ENCODE results near the gene CDH5.
"Not testable (repeated sequence)": the region's sequence is repeated elsewhere in the genome, so short reads cannot be mapped to it uniquely, and the experiment has no call there.

The CDH5 gene

DNA sequence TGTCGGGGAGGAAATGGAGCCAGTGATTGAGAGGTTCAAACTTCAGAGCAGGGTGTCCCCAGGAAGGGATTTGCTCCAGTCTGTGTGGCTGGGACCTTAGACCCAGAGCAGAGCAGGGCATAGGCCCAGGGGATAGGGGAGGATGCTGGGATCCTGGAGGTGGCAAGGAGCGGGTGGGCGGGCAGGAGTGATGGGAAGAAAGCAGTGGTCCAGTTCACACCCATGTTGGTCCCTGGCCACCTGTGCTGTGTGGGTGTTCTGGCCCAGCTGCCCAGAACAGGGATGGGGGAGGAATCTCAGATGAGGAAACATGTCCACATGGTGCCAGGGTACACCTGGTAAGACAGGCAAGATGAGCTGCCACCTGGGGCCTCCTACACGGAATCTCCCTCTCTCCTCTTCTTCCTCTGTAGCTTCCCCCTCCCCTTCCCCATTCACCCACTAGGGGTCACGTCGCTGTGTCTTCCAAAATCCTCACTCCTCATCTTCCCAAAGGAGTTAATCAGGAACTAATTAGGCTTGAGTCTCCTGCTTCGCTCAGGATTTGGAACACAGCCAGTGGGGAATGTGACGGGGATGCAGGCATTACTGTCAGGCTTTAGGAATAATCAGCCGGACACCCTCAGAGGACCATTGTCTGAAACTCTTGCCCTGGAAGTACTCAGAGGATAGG lies 62.9 kb downstream of the CDH5 start:
- FAIRE-seq (no peak), DNase-seq (ENCODE audit: extremely low spot score, insufficient read length, low read depth) (no peak)

DNA sequence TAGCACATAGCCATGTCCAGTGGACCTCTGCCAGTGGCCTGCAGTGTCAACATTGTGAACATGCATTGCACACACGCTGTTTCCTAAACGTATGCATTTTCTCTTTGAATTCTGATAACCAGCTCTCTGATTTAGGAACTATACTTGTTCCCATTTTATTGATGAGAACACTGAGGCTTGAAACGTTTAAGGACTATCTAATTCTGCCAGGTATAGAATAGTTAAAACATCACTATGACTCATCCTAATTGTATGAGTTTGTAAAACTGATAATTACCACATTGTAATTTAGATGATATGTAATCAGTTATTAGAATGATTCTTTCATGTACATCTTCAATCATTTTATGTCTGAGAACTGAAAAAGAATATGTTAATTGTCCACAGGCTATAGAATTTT lies 63.7 kb downstream of the CDH5 start:
- FAIRE-seq: no peak
- DNase-seq (ENCODE audit: extremely low spot score, insufficient read length, low read depth): no peak

DNA sequence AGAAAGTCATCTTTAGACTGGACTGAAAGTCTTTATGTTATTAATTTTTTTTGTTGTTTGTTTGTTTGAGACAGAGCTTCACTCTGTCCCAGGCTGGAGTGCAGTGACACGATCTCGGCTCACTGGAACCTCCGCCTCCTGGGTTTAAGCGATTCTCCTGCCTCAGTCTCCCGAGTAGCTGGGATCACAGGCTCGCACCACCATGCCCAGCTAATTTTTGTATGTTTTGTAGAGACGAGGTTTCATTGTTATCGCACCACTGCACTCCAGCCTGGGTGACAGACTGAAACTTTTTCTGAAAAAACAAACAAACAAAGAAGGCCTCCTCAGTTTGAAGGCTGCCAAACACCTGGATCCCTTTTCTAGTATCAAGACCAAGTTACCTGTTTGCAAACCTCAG lies 65.3 kb downstream of the CDH5 start:
- FAIRE-seq: no peak
- no peak for DNase-seq (ENCODE audit: extremely low spot score, insufficient read length, low read depth)

DNA sequence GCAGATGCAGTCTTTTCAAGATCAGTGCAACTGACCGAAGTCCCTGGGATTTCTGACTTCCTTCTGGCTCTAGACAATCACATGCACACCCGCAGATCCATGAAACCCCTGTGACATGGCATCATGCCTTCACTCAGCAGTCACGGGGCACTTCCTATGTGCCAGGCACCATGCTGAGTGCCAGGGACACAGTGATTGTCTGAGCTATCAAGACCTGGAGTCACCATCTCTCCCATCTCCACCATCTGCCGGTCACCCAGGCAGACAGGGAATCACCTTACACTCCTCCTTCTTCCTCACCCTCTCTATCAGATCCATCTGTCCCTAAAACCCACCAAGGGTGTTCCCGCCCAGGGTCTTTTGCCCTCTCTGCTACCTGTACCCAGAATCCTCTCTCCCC lies 65.9 kb downstream of the CDH5 start:
- DNase-seq (ENCODE audit: extremely low spot score, insufficient read length, low read depth) (no peak), FAIRE-seq (no peak)

DNA sequence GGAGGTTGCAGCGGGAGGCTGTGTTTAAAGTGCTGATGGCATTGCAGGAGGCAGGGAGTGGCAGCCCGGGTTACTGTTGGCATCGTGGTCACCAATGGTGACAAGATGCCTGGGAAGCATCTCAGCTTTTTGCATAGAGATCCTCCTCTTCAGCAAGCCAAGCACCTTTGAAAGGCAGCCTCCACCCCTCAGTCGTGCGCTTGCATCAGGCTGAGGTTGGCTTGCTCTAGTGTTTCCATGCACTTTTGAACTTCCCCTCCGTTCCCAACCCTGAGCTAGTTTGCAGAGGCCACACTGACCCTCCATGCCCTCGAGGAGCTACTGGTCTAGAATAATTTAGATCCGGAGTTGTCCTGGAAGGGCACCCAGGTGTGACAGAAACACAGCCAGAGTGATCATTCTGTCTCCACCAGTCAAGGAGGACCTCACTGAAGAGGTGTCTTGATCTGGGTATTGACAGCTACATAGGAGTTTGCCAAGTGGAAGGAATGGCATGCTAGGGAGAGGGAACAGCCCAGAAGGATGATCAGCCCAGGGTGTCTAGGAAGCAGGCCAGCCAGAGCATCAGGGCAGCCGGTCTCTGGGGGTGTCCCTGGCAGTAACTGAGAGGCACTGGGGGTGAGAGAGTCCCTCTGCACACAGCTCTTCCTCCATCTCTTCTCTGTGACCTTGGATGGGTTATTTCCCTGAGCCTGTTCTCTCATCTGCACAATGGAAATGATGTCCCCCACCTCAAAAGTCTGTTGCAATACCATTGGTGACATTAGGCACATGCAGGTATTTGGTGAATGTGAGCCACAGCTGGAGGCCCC lies 68.3 kb downstream of the CDH5 start:
- no peak for DNase-seq (ENCODE audit: extremely low spot score, insufficient read length, low read depth)

DNA sequence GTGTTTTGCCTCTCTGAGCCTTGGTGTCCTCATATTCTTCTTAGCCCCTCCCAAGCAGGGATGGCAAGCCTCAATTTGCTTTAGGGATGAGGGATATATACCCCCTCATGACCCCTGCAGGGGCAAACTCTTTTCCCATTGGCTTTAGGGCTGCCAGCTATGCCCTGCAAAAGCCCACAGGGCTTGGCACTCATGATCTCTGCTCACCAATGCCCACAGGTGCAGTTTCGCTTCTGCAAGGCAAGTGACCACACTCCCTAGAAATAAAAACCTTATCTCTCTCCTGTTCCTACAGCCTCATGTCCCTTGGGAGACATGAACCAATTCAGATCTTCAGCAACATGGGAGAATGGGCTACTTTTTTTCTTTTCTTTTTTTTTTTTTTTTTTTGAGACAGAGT lies 69.4 kb downstream of the CDH5 start:
- no peak for FAIRE-seq
- DNase-seq (ENCODE audit: extremely low spot score, insufficient read length, low read depth): no peak

More for the DNA sequence above, 68.3 kb downstream of the CDH5 start:
- FAIRE-seq: no peak

DNA sequence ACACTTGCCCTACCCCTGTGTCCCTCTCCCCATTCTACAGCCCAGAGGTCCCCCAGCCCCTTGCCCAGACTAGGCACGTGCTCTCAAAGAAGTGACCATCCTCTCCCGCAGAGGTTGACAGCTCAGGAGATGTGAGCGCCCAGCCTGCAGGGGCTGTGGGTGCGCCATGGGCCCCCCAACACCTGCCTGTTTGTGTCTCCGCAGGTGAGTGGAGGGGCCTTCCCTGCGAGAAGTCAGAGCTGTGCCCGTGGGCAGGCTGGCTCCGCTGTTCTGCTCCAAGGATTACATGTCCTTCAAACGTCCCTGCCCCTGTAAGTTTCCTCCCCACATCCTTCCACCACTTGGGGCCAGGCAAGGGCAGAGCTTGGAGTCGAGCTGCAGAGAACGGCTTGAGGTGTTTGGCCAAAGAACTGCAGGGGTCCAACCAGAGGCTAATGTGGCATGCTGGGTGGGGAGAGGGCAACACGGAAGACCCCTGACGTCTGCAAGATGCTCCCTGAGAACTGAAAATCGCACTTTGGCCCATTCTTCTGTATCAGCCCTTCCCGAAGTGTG lies 71.0 kb downstream of the CDH5 start:
- FAIRE-seq (no peak), DNase-seq (ENCODE audit: extremely low spot score, insufficient read length, low read depth) (no peak)

DNA sequence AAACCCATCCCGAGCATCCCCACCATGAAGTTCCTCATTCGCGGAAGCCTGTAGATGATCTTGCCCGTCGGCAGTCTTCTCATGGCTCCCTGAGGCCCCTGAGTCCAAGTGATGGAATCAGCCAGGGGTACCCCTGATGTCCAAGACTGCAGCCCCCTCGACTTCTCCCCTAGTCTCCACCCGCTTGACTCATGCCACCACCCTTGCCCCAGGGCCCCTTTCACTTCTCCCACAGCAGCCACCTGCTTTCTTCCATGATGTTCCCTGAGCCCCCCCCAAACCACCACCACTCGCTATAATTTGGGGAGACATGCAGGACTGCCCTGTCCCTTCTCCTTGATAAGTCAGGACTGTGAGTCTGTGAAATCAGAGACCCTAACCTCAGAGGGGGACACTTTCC lies 72.0 kb downstream of the CDH5 start:
- DNase-seq (ENCODE audit: extremely low spot score, insufficient read length, low read depth): no peak
- FAIRE-seq: no peak

DNA sequence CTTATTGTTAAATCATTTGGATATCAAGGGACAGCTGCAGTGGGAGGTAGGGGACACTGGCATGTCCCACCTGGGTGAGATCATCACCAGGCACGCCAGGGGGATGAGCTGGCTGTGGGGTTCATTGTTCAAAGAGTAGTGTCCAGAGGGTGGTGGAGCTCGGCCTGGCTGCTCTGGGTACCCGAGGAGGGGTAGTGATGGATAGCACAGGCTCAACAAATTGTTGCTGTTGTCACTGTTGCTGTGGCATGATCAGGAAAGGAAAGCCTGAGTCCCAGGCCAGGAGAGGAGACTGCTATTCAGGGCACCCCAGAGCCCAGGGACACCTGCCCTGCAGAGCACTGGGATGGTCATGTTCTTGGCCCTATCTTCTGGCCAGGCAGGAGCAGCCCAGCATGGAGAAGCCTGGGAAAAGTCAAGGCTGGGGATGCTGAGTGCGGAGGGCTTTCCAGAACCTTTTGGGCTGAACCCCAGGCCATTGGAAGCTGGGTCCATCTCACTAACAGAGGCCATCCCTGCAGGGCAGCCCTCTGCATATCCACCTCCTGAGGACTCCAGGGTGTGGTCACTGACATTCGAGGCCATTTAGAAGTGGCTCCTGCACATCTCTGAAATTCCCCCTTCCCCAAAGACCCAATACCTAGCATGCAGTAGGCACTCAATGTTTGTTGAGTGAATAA lies 72.7 kb downstream of the CDH5 start:
- no peak for DNase-seq (ENCODE audit: extremely low spot score, insufficient read length, low read depth)
- no peak for FAIRE-seq

DNA sequence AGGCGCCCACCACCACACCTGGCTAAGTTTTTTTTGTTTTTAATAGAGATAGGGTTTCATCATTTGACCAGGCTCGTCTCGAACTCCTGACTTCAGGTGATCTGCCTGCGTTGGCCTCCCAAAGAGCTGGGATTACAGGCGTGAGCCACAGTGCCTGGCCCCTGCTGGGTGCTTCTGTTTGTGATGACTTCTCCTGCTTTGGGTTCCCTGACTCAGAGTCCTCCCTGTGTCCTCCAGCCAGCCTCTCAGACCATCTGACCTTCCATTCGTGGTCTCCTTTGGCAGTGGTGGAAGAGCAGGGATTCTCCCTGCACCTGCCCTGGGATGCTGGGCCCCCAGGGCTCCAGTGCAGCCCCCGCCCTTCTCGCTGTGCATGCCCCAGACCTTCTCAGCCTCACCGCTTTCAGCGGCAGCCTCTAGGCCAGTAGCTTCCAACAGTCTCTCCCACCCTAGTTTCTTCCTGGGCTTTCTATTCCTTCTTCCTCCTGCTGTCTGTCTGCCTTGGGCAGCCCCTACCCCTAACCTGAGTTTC lies 73.8 kb downstream of the CDH5 start:
- no peak for FAIRE-seq
- DNase-seq (ENCODE audit: extremely low spot score, insufficient read length, low read depth): no peak

DNA sequence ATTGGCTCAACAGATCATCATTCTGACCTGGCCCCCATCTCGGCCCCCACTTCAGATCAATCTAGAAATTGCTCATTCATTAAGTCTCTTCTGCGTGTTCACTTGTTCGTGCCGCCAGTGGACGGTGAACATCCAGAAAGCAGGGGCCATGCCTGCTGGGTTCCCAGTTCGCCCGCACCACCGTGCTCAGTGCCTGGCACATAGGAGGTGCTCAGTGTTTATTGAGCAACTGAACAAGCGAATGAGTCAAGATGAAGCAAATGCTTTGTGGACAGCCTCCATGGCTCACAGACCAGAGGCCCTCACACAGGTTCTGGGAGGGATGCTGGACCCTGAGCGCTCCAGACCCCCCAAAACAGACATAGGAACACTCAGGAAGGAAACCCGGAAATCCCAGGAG lies 74.5 kb downstream of the CDH5 start:
- DNase-seq (ENCODE audit: extremely low spot score, insufficient read length, low read depth) (no peak), FAIRE-seq (no peak)

DNA sequence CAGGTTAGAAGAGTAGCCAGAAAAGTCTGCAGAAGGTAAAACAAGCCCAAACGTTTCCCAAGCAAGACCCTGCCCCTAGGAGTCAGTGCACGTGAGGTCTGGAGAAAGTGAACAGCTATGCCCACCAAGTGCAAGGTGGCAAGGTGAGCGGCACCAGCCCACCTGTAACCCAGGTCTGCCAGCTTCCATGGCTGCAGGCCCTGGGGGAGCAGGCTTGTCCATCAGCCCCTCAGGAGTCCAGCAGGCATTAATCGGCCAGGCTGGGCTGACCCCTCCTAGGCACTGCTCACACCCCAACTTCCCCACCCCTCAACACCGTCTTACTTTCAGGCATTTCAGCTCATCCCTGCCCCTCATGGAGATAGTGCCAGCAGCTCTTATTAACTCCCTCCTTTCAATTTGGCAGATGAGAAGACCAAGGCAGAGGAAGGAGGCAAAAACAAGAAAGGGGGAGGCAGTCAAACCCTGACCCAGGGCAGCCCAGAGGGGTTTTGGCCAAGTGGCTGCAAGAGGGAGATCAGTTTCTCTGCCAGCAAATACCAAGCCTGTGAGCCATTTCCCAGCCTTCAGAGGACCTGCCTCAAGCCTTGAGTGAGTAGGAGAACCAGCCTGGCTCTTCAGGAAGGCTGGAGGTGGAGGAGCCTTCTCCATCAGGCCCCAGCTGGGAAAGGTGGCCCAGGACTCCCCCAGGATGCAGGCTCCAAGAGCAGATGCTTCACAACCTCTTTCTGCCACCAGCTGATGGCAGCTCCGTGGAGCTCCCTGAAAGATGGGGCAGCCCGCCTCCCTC lies 75.3 kb downstream of the CDH5 start:
- no peak for FAIRE-seq
- no peak for DNase-seq (ENCODE audit: extremely low spot score, insufficient read length, low read depth)

DNA sequence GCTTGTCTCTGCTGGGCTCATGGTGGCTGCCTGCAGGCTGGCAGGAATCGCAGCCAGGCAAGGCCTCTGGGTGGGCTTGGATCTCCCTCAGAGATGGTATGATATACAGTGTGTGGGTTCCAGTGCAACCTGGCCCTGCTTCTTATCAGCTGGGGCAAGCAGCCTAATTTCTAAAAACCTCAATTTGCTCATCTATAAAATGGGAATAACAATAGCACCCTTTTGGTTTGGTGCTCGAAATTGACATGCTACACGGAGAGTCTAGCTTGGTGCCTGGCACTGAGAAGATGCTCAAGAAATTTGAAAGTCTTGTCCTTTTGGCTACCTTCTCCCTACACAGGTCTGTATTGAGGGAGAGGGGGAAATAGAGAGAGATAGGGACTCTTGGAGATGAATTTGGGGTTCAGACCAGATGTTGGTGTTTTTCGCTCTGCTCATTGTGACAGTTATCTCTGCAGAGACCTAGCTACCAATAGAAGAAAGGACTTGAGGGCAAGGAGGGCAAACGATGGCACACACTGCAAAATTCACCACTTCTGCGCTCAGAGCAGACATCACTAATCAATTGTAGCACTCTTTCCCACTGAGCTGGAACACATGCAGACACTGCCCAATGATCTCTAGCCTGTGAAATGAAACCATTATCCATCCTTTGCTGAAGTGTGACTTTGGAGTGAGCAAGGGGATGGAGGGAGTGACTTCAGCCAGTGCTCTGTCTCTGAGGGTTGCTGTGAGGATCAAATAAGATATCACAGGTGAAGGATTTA lies 76.2 kb downstream of the CDH5 start:
- FAIRE-seq: no peak
- DNase-seq (ENCODE audit: extremely low spot score, insufficient read length, low read depth): no peak

DNA sequence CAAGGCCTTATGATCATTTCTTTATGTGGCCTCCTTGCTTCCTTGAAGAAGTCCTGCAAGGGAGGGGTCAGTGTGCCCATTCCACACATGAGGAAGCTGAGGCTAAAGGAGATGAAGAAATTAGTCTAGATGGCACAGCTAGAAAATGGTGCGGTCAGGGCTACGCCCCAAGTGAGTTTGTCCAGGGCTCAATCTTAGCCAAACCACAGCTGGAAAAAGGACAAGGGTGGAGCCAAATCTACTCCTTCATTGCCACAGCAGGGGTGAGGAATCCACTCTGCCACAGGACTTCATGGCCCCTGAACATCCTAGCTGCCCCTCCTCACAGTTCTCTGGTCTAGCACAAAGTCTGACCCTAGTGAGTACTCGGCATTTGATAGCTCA lies 76.8 kb downstream of the CDH5 start:
- DNase-seq (ENCODE audit: extremely low spot score, insufficient read length, low read depth) (no peak), FAIRE-seq (no peak)

DNA sequence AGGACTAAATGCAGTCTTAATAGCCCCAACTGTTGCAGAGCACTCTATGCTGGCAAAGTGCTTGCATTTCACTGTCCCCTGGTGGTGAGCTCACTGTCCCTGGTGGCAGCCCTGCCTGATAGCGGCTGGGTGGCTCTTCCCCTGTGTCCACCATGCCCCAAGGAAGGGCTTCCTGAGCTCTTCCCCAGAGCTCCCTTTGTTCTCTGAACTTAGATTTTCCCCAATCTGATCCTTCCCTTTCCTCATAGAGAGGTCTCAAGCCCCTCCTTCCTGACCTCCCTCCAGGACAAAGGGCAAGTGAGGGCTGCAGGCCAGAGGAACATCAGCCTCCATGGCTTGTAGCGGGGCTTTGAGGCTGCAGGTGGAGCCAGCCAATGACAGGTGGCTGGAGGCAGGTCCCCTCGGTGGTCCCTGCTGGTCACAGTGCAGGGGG lies 77.6 kb downstream of the CDH5 start:
- no peak for FAIRE-seq
- DNase-seq (ENCODE audit: extremely low spot score, insufficient read length, low read depth): no peak

DNA sequence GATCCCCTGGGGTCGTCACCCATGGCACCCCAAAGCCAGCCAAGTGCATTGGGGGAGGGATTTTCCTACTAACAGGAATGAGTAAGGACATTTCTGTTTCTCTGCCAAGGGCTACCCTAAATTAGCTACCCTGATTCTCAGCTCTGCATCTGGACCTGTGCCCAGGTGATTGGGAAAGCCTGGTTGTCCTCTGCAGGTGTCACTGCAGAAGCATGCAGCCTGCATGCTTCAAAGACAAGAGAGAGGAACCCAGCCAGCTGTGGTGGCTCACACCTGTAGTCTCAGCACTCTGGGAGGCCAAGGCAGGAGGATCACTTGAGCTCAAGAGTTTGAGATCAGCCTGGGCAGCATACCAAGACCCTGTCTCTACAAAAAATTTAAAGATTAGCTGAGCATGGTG lies 80.2 kb downstream of the CDH5 start:
- DNase-seq (ENCODE audit: extremely low spot score, insufficient read length, low read depth): no peak
- no peak for FAIRE-seq

DNA sequence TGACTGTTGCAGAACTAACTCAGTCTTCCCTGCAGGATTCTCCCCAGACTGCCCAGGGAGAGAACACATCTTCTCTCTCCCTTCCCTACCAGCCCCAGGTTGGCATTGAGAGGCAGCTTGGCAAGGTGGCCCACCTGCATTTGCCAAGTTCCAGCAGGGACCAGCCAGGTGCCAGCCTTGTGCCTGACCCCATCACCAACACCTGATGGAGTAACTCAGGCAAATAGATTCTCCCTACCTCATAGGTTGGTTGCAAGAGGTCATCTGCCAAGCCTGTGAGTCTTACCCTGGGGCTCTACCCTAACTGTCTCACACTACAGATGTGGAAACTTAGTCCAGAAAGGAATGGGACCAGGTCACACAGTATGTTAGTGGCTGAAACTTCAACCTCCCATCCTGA lies 81.0 kb downstream of the CDH5 start:
- FAIRE-seq (no peak), DNase-seq (ENCODE audit: extremely low spot score, insufficient read length, low read depth) (no peak)

DNA sequence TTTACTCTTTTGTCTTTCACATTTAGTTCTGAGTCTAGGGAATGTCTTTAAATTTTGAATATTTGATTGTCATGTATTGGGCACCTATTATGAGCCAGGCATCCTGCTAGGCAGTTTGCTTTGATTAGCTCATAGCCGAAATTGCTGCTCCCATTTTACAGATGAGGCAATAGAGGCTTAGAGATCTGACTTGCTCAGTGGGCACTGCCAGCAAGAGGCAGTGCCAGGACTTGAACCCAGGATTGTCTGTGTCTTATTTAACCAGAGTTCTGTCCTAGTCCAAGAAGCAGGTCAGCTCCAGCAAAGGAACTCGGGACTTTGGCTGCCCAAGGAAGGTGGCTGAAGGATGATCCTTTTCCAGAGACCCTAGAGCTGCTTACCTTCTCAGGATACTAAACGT lies 85.1 kb downstream of the CDH5 start:
- DNase-seq (ENCODE audit: extremely low spot score, insufficient read length, low read depth): no peak
- FAIRE-seq: no peak

DNA sequence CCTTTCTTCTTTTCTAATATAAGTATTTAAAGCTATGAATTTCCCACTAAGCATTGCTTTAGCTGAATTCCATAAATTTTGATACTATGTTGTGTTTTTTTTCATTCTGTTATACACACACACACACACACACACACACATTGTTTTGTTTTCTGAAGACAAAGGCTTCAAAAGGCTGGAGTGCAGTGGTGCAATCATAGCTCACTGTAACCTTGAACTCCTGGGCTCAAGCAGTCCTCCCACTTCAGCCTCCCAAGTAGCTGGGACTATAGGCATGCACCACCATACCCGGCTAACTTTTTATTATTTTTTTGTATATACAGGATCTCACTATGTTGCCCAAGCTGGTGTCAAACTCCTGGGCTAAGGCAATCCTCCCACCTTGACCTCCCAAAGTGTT lies 86.7 kb downstream of the CDH5 start:
- not testable (repeated sequence) for DNase-seq (ENCODE audit: extremely low spot score, insufficient read length, low read depth); FAIRE-seq

Data from GM18507 (cell line).